Osteoblast (primary cell): ENCODE results near the gene RALGPS1. TPM values are rescaled to one million over a fixed set of nuclear protein-coding genes. Genes with fewer than 3 reads are reported as not detected.

ENCODE experiments used
- DNase-seq: peaks from one replicate; pipeline ENCODE4 v3.0.0; 2011; ENCODE audit warnings: low spot score, mixed read lengths; ENCODE audit not compliant: insufficient read length; ENCODE audit errors: missing footprints
- H2AFZ ChIP-seq: 2 replicates; pipeline ENCODE4 v1.6.0; 2011; ENCODE audit warnings: mild to moderate bottlenecking, low read length
- H3K27ac ChIP-seq: 2 replicates; pipeline ENCODE4 v1.5.1; 2011; ENCODE audit warnings: mild to moderate bottlenecking, low read depth, low read length, moderate library complexity
- H3K27me3 ChIP-seq: 2 replicates; pipeline ENCODE4 v1.6.0; 2012; ENCODE audit warnings: mild to moderate bottlenecking, control low read depth, inconsistent platforms, low read length, moderate library complexity; ENCODE audit not compliant: insufficient read depth
- H3K36me3 ChIP-seq: 2 replicates; pipeline ENCODE4 v1.5.1; 2011; ENCODE audit warnings: mild to moderate bottlenecking, low read length, control low read depth, moderate library complexity; ENCODE audit not compliant: insufficient read depth
- H3K4me1 ChIP-seq: 2 replicates; pipeline ENCODE4 v1.5.1; 2011; ENCODE audit warnings: mild to moderate bottlenecking, low read length, control low read depth, moderate library complexity; ENCODE audit not compliant: insufficient read depth
- H3K4me2 ChIP-seq: 2 replicates; pipeline ENCODE4 v1.6.0; 2011; ENCODE audit warnings: mild to moderate bottlenecking, low read length; ENCODE audit not compliant: insufficient read depth
- H3K4me3 ChIP-seq: fragments of 200-600 bp; sonication (generic); 3 replicates; pipeline ENCODE4 v1.5.1; 2012; ENCODE audit warnings: mild to moderate bottlenecking, low read length, inconsistent platforms; ENCODE audit not compliant: insufficient read depth
- H3K79me2 ChIP-seq: 2 replicates; pipeline ENCODE4 v1.6.0; 2012; ENCODE audit warnings: mild to moderate bottlenecking, low read length, control low read depth, inconsistent platforms; ENCODE audit not compliant: insufficient read depth
- H3K9me3 ChIP-seq: 2 replicates; pipeline ENCODE4 v1.5.1; 2011; ENCODE audit warnings: low read depth, low read length, control low read depth
- H4K20me1 ChIP-seq: 2 replicates; pipeline ENCODE4 v1.6.0; 2012; ENCODE audit warnings: mild to moderate bottlenecking, low read length, control low read depth; ENCODE audit not compliant: insufficient read depth
- total RNA-seq: library from RNA; depleted of rRNA; stranded (reverse); fragments of >200 nt; gene quantifications from 2 replicates; pipeline ENCODE4 v1.2.3, GENCODE V29; 2012
- TF ChIP-seq, protein P1 (sequence below): IDR thresholded peaks from 2 replicates; pipeline ENCODE4 v1.5.1; 2011; ENCODE audit warnings: mild to moderate bottlenecking, low read depth, low read length, moderate library complexity; ENCODE audit errors: extremely low read depth

The RALGPS1 gene
- total RNA-seq, 1 donor, result 5.1 TPM

DNA sequence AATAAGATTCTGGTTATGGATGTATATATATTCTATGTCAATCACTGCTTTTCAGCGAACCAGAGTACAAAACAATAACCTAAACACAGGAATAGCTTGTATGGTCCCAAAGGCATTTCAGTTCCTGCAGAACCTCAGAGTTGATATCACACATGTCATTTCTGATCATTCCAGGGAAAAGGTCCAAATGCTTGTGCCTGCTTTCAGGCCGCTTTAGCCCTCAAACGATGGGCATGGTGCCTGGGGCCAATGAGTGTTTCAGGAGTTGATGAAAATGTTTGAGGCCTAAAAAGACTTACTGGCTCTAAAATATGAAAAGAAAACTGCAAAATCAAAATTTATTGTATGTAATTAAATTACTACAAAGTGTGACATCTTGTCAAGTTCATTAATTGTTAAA lies 185.1 kb downstream of the RALGPS1 start:
- Histone ChIP-seq H2AFZ (no peak overlapping the region), H3K27me3 (no peaks in the 10 kb centered on the region), H3K4me3 (no peak overlapping the region), H3K4me2 (no peak overlapping the region), H3K9me3 (no peaks in the 10 kb centered on the region), H3K36me3 (no peaks in the 10 kb centered on the region), H3K4me1 (no peaks in the 10 kb centered on the region), H4K20me1 (no peaks in the 10 kb centered on the region), H3K27ac (no peak overlapping the region), H3K79me2 (no peaks in the 10 kb centered on the region)
- TF ChIP-seq, protein P1, sequence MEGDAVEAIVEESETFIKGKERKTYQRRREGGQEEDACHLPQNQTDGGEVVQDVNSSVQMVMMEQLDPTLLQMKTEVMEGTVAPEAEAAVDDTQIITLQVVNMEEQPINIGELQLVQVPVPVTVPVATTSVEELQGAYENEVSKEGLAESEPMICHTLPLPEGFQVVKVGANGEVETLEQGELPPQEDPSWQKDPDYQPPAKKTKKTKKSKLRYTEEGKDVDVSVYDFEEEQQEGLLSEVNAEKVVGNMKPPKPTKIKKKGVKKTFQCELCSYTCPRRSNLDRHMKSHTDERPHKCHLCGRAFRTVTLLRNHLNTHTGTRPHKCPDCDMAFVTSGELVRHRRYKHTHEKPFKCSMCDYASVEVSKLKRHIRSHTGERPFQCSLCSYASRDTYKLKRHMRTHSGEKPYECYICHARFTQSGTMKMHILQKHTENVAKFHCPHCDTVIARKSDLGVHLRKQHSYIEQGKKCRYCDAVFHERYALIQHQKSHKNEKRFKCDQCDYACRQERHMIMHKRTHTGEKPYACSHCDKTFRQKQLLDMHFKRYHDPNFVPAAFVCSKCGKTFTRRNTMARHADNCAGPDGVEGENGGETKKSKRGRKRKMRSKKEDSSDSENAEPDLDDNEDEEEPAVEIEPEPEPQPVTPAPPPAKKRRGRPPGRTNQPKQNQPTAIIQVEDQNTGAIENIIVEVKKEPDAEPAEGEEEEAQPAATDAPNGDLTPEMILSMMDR, result no peak
- DNase-seq, result no peak

DNA sequence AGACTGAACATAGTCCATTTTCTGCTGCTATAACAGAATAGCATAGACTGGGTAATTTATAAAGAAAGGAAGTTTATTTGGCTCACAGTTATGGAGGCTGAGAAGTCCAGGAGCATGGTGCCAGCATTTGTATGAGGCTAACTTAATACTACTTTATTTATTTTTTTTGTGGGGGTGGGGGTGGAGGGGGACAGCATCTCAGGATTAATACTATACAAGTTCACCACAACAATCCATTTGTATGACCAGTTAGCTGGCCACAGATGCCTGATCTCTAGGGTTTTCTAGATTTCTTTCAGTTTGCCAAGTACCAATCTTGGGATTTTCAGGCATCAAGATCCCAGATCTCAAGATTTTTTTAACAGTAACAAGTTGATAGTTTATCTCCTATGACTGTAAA lies 187.6 kb downstream of the RALGPS1 start:
- Histone ChIP-seq H3K9me3 (no peaks in the 10 kb centered on the region), H3K4me2 (no peak overlapping the region), H2AFZ (no peak overlapping the region), H3K27ac (no peak overlapping the region), H4K20me1 (peaks cover 9% of the 10 kb centered on the region), H3K27me3 (no peaks in the 10 kb centered on the region), H3K79me2 (no peaks in the 10 kb centered on the region), H3K4me1 (no peaks in the 10 kb centered on the region), H3K4me3 (no peak overlapping the region), H3K36me3 (no peaks in the 10 kb centered on the region)
- TF ChIP-seq, protein P1, result no peak
- no peak for DNase-seq

DNA sequence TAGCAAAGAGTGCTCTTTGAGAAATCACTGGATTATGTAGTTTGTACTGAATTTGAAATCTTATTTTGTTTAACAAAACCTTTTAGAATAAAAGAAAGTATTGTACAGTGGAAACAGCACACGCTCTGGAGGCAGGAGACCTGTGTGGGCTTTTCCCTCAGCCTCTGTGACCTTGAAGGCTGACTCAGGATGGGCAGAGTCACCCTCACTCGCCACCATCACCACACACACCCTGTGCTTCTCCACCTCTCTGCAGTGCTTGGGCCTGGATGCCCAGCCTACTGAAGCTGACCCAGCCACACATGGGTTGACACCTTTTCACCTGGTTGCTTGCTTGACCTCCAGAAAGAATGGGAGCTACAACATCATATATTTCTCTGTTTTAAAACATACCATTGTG lies 188.2 kb downstream of the RALGPS1 start:
- Histone ChIP-seq H2AFZ (no peak overlapping the region), H3K27me3 (no peaks in the 10 kb centered on the region), H3K4me2 (no peak overlapping the region), H3K27ac (no peak overlapping the region), H4K20me1 (peaks cover 9% of the 10 kb centered on the region), H3K9me3 (no peaks in the 10 kb centered on the region), H3K4me1 (no peaks in the 10 kb centered on the region), H3K36me3 (no peaks in the 10 kb centered on the region), H3K79me2 (no peaks in the 10 kb centered on the region), H3K4me3 (no peak overlapping the region)
- TF ChIP-seq, protein P1, result no peak
- no peak for DNase-seq

- TF ChIP-seq, protein P1, result no peak
- H3K4me2 ChIP-seq, result no peak overlapping the region
- H3K27me3 ChIP-seq, result no peaks in the 10 kb centered on the region
- no peak overlapping the region for H3K4me3 ChIP-seq
- no peaks in the 10 kb centered on the region for H3K4me1 ChIP-seq
- H3K27ac ChIP-seq, result no peak overlapping the region
- H3K9me3 ChIP-seq, result no peaks in the 10 kb centered on the region
- DNase-seq, result no peak
- no peaks in the 10 kb centered on the region for H3K79me2 ChIP-seq
- no peaks in the 10 kb centered on the region for H3K36me3 ChIP-seq
- peaks cover 9% of the 10 kb centered on the region for H4K20me1 ChIP-seq
- H2AFZ ChIP-seq, result no peak overlapping the region
Measured at GRCh38 chr9:127104581-127105311, 190.2 kb downstream of the RALGPS1 start.
